GM23248 (cell line): Measurements from ENCODE around the gene ZNF462. TPM values are rescaled to one million over a fixed set of nuclear protein-coding genes. Genes with fewer than 3 reads are reported as not detected.

Experiments used
- DNase-seq: peaks from one replicate; pipeline ENCODE4 v3.0.0-alpha.2; 2015
- H2AFZ ChIP-seq: fragments of 200-600 bp; sonication (generic); 2 replicates; pipeline ENCODE4 v1.6.1; 2016; ENCODE audit warnings: antibody characterized with exemption
- H3F3A ChIP-seq: fragments of 200-600 bp; sonication (generic); 2 replicates; pipeline ENCODE4 v1.6.1; 2016; ENCODE audit warnings: mild to moderate bottlenecking, antibody characterized with exemption, mixed run types; ENCODE audit not compliant: insufficient read depth
- H3K27ac ChIP-seq: fragments of 200-600 bp; sonication (generic); 2 replicates; pipeline ENCODE4 v1.5.1; 2016; ENCODE audit warnings: mild to moderate bottlenecking
- H3K27me3 ChIP-seq: fragments of 200-600 bp; sonication (generic); replicated peaks from 2 replicates; pipeline ENCODE4 v1.6.1; 2016; ENCODE audit warnings: mild to moderate bottlenecking; ENCODE audit not compliant: insufficient read depth
- H3K36me3 ChIP-seq: fragments of 200-600 bp; sonication (generic); 2 replicates; pipeline ENCODE4 v1.6.1; 2016; ENCODE audit warnings: low read depth, mild to moderate bottlenecking
- H3K4me1 ChIP-seq: fragments of 200-600 bp; sonication (generic); 2 replicates; pipeline ENCODE4 v1.6.1; 2016; ENCODE audit warnings: mild to moderate bottlenecking; ENCODE audit not compliant: insufficient read depth
- H3K4me2 ChIP-seq: fragments of 200-600 bp; sonication (generic); one replicate; pipeline ENCODE4 v1.6.1; 2016; ENCODE audit warnings: mild to moderate bottlenecking; ENCODE audit not compliant: unreplicated experiment
- H3K4me3 ChIP-seq: fragments of 200-600 bp; sonication (generic); 2 replicates; pipeline ENCODE4 v1.5.1; 2016; ENCODE audit warnings: mild to moderate bottlenecking
- H3K79me2 ChIP-seq: fragments of 200-600 bp; sonication (generic); 2 replicates; pipeline ENCODE4 v1.6.1; 2016; ENCODE audit warnings: mild to moderate bottlenecking; ENCODE audit not compliant: insufficient read depth
- H3K9ac ChIP-seq: fragments of 200-600 bp; sonication (generic); 2 replicates; pipeline ENCODE4 v1.6.1; 2016; ENCODE audit warnings: mild to moderate bottlenecking
- H3K9me2 ChIP-seq: fragments of 200-600 bp; sonication (generic); 2 replicates; pipeline ENCODE4 v1.6.1; 2016; ENCODE audit warnings: mixed run types, mild to moderate bottlenecking, moderate library complexity; ENCODE audit not compliant: insufficient read depth
- H3K9me3 ChIP-seq: fragments of 200-600 bp; sonication (generic); one replicate; pipeline ENCODE4 v1.6.1; 2017; ENCODE audit warnings: low read depth
- H4K20me1 ChIP-seq: fragments of 200-600 bp; sonication (generic); 2 replicates; pipeline ENCODE4 v1.6.0; 2016; ENCODE audit not compliant: insufficient read depth
- EZH2 ChIP-seq: fragments of 200-600 bp; sonication (generic); IDR thresholded peaks from 2 replicates; pipeline ENCODE4 v1.6.1; 2018; ENCODE audit warnings: antibody characterized with exemption, mild to moderate bottlenecking; ENCODE audit not compliant: insufficient read depth, poor library complexity, severe bottlenecking
- EZH2phosphoT487 ChIP-seq: fragments of 200-600 bp; sonication (generic); IDR thresholded peaks from 2 replicates; pipeline ENCODE4 v1.6.1; 2018; ENCODE audit warnings: antibody characterized with exemption, moderate library complexity, mild to moderate bottlenecking, low read depth; ENCODE audit not compliant: insufficient read depth
- WGBS, 2 experiments: methylation state at CpG; one replicate each; pipeline ENCODE4 v1.1.6; 2015 to 2017; ENCODE audit warnings: low lambda C conversion rate in 2 of 2, low coverage in 1 of 2; ENCODE audit errors: missing lambda C conversion rate in 2 of 2; 5-methylcytosine and 5-hydroxymethylcytosine counted together
- in situ Hi-C: fragments of 300-500 bp; cut with MboI; formaldehyde crosslinking; loops from 2 replicates; pipeline ENCODE4 v1.15.0; 2020
- polyA plus RNA-seq: library from polyadenylated mRNA; unstranded; fragments of >200 nt; fragmentation: Nextera tagmentation; extraction: Ambion mirVana; gene quantifications from 2 replicates; pipeline ENCODE4 v1.2.1, GENCODE V29; 2016
- total RNA-seq: library from RNA; depleted of rRNA; stranded (reverse); fragments of >200 nt; shearing (Covaris generic); gene quantifications from 2 replicates; pipeline ENCODE4 v1.2.3, GENCODE V29; 2014

ZNF462 gene
- total and polyA plus RNA-seq, 2 experiments from 2014 or later: 1.1 to 5.0 TPM

GRCh38 chr9:106934442-106935238, 71.7 kb downstream of the ZNF462 start:
- Histone ChIP-seq H3K27ac (no peak overlapping the region), H3K79me2 (no peaks in the 10 kb centered on the region), H3K9ac (no peak overlapping the region), H3K27me3 (no peaks in the 10 kb centered on the region), H3K4me1 (no peaks in the 10 kb centered on the region), H3F3A (no peaks in the 10 kb centered on the region), H4K20me1 (no peaks in the 10 kb centered on the region), H3K4me3 (no peak overlapping the region), H3K4me2 (no peak overlapping the region), H3K36me3 (0 out of 2 replicates have a peak, but pooled peaks cover 7% of the 10 kb centered on the region), H2AFZ (no peak overlapping the region), H3K9me3 (no peaks in the 10 kb centered on the region), H3K9me2 (no peaks in the 10 kb centered on the region)
- TF ChIP-seq EZH2phosphoT487 (no peak), EZH2 (no peak)
- in situ Hi-C loops: no loop called here
- WGBS, 2 experiments: 90 to 92% methylated on average over 5 of the region's 5 CpGs
- no peak for DNase-seq

DNA sequence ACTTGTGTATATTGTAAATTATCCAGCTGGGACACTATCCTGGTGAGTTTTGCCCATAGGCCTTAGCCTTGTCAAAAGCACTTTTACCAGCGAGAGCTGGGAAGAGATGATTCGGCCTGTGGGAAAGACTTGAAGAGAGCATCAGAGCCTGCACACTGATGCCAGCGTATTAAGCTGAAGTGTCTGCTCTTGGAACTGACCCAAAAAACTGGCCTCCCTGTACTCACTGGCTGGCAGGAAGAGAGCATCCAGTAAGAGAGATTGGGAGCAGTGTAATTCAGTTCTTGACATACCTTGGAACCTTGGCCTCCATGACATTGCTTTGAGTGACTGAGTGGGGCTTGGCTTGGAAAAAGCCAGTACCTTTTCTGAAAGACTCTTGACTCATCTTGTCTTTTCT, 73.7 kb downstream of the ZNF462 start:
- DNase-seq: no peak
- H3K27ac ChIP-seq: no peak overlapping the region
- H3K4me3 ChIP-seq: no peak overlapping the region
- H3K4me1 ChIP-seq: no peaks in the 10 kb centered on the region
- no peaks in the 10 kb centered on the region for H3F3A ChIP-seq
- in situ Hi-C loops: no loop called here
- no peaks in the 10 kb centered on the region for H3K79me2 ChIP-seq
- no peak overlapping the region for H2AFZ ChIP-seq
- 97 to 100% methylated on average over 3 of the region's 3 CpGs for WGBS, 2 experiments
- no peaks in the 10 kb centered on the region for H3K27me3 ChIP-seq
- H3K9me3 ChIP-seq: no peaks in the 10 kb centered on the region
- 0 out of 2 replicates have a peak, but pooled peaks cover 7% of the 10 kb centered on the region for H3K36me3 ChIP-seq
- H3K4me2 ChIP-seq: no peak overlapping the region
- H3K9ac ChIP-seq: no peak overlapping the region
- TF ChIP-seq EZH2phosphoT487: no peak
- no peak for TF ChIP-seq EZH2
- no peaks in the 10 kb centered on the region for H3K9me2 ChIP-seq
- no peaks in the 10 kb centered on the region for H4K20me1 ChIP-seq

- H3K9me2 ChIP-seq: no peaks in the 10 kb centered on the region
- no peak overlapping the region for H3K4me2 ChIP-seq
- no peaks in the 10 kb centered on the region for H3K79me2 ChIP-seq
- peaks cover 19% of the 10 kb centered on the region for H3F3A ChIP-seq
- H3K9me3 ChIP-seq: no peaks in the 10 kb centered on the region
- no peak overlapping the region for H2AFZ ChIP-seq
- H3K4me1 ChIP-seq: peaks cover 11% of the 10 kb centered on the region
- peak; percentile 9 for DNase-seq
- no peak overlapping the region for H3K9ac ChIP-seq
- H3K4me3 ChIP-seq: no peak overlapping the region
- WGBS, 2 experiments: 75 to 76% methylated on average over 2 of the region's 2 CpGs
- no peaks in the 10 kb centered on the region for H3K27me3 ChIP-seq
- no peak overlapping the region for H3K27ac ChIP-seq
- TF ChIP-seq EZH2phosphoT487: no peak
- no peak for TF ChIP-seq EZH2
- in situ Hi-C loops: no loop called here
- H4K20me1 ChIP-seq: no peaks in the 10 kb centered on the region
- no peaks in the 10 kb centered on the region for H3K36me3 ChIP-seq
Observed at GRCh38 chr9:106941916-106942315, 79.0 kb downstream of the ZNF462 start.

DNA sequence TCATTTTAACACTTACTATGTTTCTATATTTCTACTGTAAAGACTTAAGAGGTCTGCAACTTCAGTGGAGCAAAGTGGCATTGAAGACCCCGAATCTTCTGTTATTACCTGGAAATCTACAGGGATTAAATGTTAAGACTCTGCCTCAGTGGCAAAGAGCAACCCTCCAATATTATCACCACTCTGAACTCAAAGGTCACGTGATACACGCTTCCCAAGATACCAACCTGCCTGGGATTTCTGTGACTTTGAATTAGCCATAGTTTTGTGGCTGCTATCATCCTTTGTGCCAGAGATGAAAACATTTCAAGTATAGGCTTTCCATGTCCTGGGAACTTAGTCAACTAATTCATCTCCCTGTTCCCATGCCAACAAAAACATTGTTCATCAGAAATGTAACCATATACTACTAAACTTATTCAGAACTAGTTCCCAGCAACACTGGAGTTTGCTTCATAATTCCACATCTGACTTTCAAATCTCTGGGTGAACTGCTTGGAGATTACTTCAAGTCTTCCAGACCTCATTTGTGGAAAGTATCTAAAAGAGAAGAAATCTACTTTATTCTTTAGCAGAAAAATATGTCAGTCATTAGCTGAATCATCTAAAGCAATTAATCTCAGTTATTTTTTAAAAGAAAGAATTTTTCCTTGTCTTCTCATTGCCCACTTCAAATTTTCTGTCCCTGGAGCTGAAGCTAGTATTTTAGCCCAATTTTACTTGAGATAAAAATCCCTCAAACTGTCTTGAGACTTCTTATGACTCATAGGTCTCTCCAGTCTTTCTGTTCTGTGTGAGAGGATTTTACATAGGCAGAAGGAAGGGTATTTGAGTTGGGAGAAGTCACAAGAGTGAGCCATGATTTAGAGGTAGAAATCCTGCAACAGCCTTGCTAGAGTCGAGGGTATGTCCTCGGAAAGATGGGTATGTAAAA, 83.0 kb downstream of the ZNF462 start:
- Histone ChIP-seq H2AFZ (no peak overlapping the region), H3K27me3 (no peaks in the 10 kb centered on the region), H3K27ac (peak overlapping the region; percentile 83), H3K4me2 (peak overlapping the region; percentile 52), H3K9ac (peak overlapping the region; percentile 56), H3K9me2 (no peaks in the 10 kb centered on the region), H3K4me3 (no peak overlapping the region), H3K9me3 (no peaks in the 10 kb centered on the region), H3F3A (peaks cover 24% of the 10 kb centered on the region), H4K20me1 (no peaks in the 10 kb centered on the region), H3K4me1 (peaks cover 11% of the 10 kb centered on the region), H3K79me2 (no peaks in the 10 kb centered on the region), H3K36me3 (no peaks in the 10 kb centered on the region)
- WGBS, 2 experiments: 92 to 95% methylated on average over 5 of the region's 5 CpGs
- DNase-seq: peak; percentile 87
- no peak for TF ChIP-seq EZH2
- TF ChIP-seq EZH2phosphoT487: no peak
- in situ Hi-C loops: no loop called here
